ENCODE measurements around the gene ZNF592.

ZNF592 gene

DNA sequence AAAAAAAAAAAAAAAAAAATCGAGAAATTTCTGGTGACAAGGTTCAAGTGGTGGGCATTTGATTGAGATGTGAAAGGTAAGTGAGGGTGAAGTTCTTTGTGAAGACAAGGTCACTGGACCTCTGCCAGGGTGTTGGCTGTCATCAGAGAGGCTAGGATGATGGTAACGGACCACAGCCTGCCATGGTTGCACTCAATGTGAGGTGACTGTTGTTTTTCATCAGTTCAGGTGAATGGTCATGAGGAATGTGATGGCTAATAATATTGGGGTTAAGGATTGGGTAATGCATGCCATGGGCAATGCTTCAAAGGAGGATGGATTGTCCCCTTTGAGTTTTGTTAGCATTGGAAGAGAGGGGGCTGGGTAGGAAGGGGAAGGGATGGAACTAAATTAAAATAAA is 64.5 kb downstream of the ZNF592 start:
- DNase-seq = no peak

DNA sequence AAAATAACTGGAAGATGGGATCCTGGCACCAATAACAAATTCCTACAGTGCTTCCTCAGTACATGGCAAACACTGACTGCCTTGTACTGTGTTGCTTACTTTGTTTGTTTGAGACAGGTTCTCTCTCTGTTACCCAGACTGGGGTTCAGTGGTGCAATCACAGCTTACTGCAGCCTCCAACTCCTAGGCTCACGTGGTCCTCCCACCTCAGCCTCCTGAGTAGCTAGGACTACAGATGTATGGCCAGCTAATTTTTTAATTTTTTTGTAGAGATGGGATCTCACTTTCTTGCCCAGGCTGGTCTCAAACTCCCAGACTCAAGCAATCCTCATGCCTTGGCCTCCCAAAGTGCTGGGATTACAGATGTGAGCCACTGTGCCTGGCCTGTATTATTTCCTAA is 65.0 kb downstream of the ZNF592 start:
- DNase-seq = no peak

- DNase-seq = no peak
Measured at GRCh38 chr15:84813931-84814330, 65.5 kb downstream of the ZNF592 start.

- no peak for DNase-seq
Measured at GRCh38 chr15:84814916-84815315, 66.5 kb downstream of the ZNF592 start.

- no peak for DNase-seq
Measured at GRCh38 chr15:84816694-84817465, 68.5 kb downstream of the ZNF592 start, which contains the start of gene ALPK3. Gene ALPK3, plus strand, starts transcription at chr15:84817356. Its CDS starts 97 bp downstream, at chr15:84817453.

DNA sequence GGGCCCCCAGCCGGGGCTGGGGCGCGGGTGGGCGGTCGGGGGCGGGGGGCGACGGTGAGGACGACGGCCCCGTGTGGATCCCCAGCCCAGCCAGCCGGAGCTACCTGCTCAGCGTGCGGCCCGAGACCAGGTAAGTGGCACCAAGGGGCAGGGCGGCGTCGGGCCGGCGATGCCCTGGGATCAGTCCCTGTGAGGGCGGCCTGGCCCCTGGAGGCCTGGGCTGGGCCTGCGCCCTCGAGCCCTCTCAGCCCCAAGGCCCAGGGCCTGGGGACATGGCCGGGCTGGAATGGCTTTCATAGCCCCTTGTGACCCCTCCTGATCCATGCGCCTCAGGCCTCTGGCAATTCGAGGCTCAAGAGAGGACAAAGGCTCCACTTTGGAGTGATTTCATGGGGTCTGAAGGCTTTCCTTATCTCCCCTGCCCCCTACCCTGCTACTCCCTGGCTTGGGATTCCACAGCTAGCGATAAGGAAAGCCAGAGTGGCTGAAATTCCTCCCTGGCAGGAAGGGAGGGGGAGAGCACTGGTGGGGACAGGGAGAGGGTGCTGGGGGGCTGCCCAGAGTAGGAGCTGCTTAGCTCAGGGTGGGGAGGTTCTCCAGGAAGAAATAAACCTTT is 69.2 kb downstream of the ZNF592 start:
- DNase-seq = no peak

DNA sequence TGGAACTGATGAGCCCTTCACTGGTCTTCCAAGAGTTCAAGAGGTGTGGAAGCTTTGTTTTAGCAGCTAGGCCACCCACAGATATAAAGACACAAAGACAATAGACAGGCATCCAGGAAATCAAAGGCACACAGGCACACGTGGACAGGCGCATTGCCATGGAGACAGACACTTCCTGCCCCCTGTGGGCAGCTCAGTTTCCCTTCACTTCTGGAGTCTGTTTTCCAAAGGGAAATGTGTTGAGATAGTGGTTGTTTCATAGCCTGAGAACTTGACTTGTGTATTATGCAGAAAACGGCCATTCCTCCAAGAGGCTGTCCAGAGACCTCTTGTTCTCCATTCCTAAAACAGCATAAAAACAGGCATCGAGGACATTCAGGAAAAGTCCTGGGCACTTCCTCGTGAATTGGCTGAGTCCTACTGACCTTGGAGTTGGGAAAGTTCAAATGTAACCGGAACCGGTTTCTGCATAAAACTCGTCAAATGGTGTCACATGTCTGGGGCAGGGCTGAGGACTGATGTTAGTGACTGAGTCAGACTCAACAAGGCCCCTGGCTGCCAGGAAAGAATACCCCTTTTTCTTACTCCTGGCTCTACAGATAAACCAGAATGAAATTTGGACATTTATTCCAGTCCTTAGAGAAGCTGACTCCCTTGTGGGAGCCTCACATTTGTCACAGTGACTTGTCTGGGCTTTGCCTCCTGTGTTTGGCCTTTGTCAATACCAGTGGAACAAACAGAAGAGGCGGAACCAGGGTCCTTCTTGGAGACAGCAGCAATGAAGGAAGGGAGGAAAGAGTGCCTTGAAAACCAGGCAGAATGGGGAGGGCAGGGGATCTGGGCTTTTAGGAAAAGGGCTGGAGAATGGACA is 70.1 kb downstream of the ZNF592 start:
- no peak for DNase-seq

- DNase-seq = no peak
Measured at GRCh38 chr15:84819291-84819768, 70.9 kb downstream of the ZNF592 start.

DNA sequence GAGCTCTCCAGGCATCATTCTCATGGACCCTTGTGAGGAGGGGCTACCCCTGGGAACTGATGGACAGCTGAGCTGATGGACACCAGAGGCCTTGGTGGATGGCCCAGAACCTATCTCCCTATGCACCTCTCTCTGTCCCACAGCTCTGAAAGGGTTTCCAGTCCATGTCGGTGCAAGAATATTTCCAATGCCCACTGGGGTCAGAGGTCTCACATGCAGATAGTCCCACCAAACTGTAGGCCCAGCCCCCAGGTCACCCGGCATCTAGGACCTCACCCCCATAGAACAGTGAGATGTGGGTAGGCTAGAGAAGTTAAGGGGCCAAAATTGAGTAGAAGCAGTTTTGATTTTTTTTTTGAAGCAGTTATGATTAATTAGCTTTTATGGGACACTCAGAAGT is 71.4 kb downstream of the ZNF592 start:
- DNase-seq = no peak

DNA sequence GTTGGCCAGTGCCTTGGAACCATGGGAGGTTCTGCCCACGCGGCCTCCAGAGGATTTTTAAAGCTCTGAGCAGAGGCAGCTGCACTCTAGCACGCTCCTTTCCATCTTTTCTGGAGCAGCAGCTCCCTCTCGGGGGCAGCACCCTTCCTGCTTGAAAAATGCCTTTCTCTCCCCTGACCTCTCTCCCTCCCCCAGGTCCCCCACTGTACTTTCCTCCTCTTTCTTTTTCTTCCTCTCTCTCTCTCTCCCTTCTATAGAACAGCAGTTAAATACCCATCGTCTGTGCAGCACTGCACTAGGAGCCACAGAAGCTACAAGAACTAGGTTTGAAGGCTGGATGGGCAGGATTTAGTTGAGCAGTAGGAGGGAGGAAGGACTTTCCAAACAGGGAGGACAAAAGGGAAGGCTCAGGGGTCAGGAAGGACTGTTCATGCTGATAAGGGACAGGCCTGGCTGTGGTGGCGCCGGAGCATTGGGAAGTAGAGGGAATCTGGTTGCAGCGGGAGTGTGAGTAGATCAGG is 73.2 kb downstream of the ZNF592 start:
- DNase-seq = no peak

DNA sequence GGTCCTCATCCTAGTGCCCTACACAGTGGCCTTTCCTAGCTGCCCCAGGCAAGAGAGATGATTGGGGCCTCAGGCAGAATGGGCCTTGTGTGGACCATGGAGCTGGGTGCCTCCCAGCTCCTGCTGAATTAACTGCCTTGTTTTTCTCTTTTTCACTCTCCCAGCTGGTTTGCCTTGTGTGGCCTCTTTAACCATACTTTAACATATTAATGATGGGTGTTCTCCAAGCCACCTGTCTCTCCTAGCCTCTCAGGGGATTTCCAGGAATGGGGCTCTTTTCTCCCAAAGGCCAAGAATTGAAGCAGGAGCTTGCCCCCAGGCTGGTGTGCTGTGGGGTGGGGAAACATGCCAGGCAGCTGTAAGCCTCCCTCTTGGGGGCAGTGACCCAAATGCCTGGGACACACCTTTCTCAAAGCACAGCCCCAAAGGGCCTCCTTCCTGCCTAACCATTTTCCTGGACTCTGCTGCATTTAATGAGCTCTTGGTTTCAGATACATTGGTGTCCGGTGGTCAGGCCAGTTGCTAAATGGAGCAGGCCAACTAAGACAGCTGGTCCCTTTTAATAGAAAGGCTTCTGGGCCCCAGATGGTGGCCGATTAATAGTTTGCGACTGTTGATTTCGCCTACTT is 74.4 kb downstream of the ZNF592 start:
- no peak for DNase-seq

DNA sequence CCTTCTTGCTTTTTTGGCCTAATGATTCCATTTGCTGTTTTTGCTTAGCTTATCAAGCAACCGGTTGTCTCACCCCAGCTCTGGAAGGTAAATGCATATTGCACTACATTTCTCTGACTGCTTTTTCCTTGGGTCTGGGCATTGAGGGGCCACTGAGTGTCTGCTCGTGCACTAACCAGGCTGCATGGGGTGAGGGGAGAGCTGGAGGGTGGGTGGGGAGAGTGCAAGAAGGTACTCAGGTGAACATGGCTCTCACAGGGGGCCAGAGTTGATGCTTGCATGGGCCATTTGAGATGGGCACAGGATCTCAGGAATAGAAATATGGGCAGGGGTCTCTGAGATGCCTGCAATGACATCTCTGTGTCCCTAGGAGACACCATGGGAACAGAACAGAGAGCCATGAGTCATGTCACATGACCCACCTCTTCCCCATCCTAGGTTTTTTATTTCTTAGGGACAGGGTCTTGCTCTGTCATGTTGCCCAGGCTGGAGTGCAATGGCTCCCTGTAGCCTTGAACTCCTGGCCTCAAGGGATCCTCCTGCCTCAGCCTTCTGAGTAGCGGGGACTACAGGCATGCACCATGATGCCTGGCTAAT is 75.0 kb downstream of the ZNF592 start:
- no peak for DNase-seq

DNA sequence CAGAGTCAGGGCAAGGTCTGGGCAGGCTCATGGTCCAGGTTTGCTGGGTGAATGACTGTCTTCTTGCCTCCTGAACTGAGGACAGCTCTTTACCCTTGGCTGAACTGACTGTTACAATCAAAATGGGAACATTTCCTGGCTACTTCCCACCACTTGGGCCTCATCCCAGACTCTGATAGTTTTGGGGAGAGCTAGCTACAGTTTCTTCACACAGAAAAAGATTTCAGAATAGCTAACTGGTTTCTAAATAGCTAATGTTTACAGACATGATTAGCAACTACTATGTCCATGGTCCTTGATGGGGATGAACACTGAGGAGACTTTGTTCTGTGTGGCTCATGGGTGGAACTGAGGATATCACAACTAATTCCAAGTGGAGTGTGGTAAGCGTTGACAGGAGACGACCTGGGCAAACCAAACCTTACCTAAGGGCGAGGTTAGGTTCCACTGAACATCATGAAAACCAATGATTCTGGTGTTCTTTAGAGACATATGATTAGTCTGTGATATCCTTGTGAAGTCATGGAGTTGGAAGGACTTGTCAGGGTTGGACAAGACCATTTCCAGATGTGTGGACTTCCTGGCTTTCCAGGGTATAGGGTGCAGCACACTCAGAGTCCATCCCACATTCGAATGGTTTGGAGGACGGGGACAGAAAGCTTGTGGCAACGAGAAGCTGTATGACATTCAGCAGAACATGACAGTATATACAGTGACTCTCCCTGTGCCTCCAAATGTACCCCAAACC is 76.0 kb downstream of the ZNF592 start:
- no peak for DNase-seq

DNA sequence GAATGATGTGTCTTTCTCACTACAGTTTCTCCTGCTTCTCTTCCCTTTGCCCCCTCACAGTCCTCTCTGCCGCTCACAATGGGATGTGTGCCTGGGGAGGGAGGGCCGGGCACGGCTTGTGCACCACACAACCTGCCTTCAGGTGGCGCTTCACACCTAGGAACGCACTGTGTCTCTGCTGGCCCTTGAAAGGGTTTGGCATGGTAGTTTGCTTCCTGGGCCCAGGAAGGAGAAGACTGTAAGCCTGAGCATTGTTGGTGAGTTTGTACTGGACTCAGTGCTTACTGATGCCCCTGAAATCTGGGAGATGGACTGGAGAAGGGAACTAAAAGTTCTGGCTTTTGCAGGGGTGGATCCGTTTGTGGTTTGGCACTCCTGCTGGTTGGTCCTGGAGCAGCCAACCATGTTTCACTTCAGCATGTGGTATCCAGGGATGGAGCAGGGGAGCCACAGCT is 78.0 kb downstream of the ZNF592 start:
- DNase-seq = no peak

DNA sequence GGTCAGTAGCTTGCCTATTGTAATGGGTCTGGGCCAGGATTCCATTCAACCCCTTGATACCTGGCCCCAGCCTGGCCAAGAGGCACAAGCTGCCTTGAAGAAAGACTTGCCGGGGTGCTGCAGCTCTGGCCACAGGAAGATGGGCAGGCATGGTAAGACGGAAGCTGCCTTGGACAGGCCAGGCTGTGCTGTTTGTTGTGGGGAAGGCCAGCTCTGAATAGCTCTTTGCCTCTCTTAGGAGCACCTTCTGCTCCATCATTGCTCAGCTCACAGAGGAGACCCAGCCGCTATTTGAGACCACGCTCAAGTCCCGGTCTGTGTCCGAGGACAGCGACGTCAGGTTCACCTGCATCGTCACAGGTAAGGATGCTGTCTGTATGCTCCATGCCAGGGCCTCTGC is 78.9 kb downstream of the ZNF592 start:
- DNase-seq = no peak

DNA sequence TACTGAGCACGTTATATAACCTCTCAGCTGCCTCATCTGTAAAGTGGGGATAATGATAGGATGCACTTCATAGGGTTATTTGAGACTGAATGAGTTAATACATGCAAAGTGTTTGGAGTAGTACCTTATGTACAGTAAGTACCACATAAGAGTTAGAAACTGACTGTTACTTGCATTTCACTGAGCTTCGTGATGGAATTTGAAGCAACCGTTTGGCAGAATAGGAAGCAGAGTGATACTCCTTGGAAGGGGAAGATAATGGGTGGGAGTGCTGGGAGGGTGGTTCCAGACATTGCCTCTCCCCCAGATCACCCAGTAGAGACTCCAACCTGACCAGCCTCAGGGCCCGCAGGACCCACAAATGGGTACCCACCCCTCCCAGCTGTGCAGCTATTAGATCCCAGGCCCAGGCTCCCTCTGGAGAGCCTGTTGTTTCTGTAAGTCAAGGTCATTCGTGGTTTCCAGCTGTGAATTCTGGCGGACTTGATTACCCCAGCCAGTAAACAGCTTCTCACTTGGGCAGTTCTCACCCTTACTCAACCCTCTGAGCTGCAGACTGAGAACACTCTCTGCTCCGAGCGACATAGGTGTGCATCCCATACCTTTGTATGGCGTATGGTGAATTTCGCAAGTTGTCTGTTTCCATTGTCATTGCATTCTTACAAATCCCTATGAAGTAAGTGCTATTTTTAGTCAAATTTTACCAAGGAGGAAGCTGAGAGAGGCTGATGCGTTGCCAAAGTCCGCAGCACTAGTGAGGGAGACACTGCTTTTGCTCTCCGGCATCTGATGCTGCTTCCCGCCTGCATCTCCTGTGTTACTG is 79.9 kb downstream of the ZNF592 start:
- DNase-seq = no peak

DNA sequence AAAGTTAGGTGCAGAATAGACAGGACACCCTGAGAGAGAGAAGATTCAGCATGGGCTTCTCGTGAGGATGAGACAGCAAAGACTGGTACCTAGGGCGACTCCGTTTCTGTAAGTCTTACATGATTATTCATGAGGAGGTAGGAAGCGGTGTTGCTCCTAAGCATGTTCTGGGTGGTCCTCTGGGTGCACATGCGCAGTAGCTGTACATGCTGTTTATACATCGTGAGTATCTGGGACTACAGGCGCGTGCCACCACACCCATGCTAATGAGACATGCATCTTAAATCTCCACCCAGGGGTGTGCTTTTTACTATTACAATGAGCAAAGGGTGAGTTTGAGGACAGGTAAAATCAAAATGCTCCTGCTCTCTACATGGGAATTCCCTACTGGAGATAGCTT is 81.0 kb downstream of the ZNF592 start:
- no peak for DNase-seq

DNA sequence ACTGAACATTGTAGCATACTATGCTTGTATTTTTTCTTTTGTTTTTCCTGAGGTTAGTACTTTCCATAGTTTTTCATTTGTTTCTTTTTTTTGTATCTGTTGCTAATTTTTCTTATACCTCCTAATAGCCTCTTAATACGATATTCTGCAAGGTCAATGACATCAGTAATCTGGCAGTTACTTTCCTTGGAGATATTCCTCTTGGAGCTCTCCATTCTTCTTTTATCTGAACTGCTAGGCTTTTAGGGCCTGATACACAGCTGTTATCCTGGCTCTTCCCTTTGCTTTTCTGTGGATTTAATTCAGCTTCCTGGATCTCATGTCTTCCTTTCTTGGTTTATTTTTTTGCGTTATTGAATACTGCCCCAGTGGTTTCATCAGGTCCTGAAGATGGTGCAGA is 81.6 kb downstream of the ZNF592 start:
- no peak for DNase-seq

- DNase-seq = no peak
Measured at GRCh38 chr15:84831028-84831427, 82.6 kb downstream of the ZNF592 start.

GRCh38 chr15:84831613-84832012 is 83.2 kb downstream of the ZNF592 start:
- no peak for DNase-seq

Measured in activated CD4-positive, alpha-beta T cell treated with anti-CD3 and anti-CD28 coated beads, Interleukin-2, amount 50 U/mL, for 16 hours (primary cell).